Activated CD4-positive, alpha-beta T cell treated with anti-CD3 and anti-CD28 coated beads, Interleukin-2, amount 10 ng/mL, durations not matched to agents 7 days and 5 days (primary cell): ENCODE data around the gene CISTR. TPM values are rescaled to one million over a fixed set of nuclear protein-coding genes. Genes with fewer than 3 reads are reported as not detected.

Experiments
- CTCF ChIA-PET: fragments of 350-600 bp; sonication (Branson Sonifier 250); formaldehyde crosslinking; loops from one replicate; lab custom pipeline; 2021; ENCODE audit warnings: antibody characterized with exemption; lab: Charles Lee
- POLR2A ChIA-PET: fragments of 350-600 bp; sonication (Branson Sonifier 250); formaldehyde crosslinking; loops from one replicate; lab custom pipeline; 2021; ENCODE audit warnings: antibody characterized with exemption; lab: Charles Lee
- DNase-seq: peaks from one replicate; pipeline ENCODE4 v3.0.0-alpha.2; 2020
- H3K27ac Mint-ChIP-seq: one replicate; pipeline ENCODE4 v1.8.0; 2021; ENCODE audit warnings: mild to moderate bottlenecking, moderate library complexity, mixed read lengths
- H3K27me3 Mint-ChIP-seq: one replicate; pipeline ENCODE4 v1.8.0; 2021; ENCODE audit warnings: mixed read lengths
- H3K36me3 Mint-ChIP-seq: one replicate; pipeline ENCODE4 v1.8.0; 2021; ENCODE audit warnings: low read depth, mixed read lengths
- H3K4me1 Mint-ChIP-seq: one replicate; pipeline ENCODE4 v1.8.0; 2021; ENCODE audit warnings: mixed read lengths
- H3K4me3 Mint-ChIP-seq: one replicate; pipeline ENCODE4 v1.8.0; 2021; ENCODE audit warnings: mild to moderate bottlenecking, moderate library complexity, mixed read lengths
- H3K9me3 Mint-ChIP-seq: one replicate; pipeline ENCODE4 v1.8.0; 2021; ENCODE audit warnings: mixed read lengths
- total RNA-seq, 2 experiments: library from RNA; stranded (reverse); gene quantifications; one replicate each; pipeline ENCODE4 v1.2.3, GENCODE V29; 2021

Gene CISTR
- total RNA-seq: not detected

- peak within 1 kb of the TSS; percentile 32 for H3K4me3 Mint-ChIP-seq
- CTCF ChIA-PET: interaction anchor here (1.1 to 3.3 kb wide), 2 partner anchors 8 to 53 kb away, joined by 3 to 14 read pairs; no protein-coding TSS in a partner anchor
- no peaks in the 10 kb centered on the region for H3K9me3 Mint-ChIP-seq
- peaks cover 7% of the 10 kb centered on the region for H3K27me3 Mint-ChIP-seq
- DNase-seq: no peak
- POLR2A ChIA-PET: no interaction called here
- H3K27ac Mint-ChIP-seq: no peak within 1 kb of the TSS
- peaks cover 23% of the 10 kb centered on the region for H3K4me1 Mint-ChIP-seq
- H3K36me3 Mint-ChIP-seq: no peaks in the 10 kb centered on the region
These were observed at the start of gene CISTR for GRCh38 chr12:53751336-53752191. CISTR (minus strand) TSS chr12:53751979.

GRCh38 chr12:53798575-53798974 is 46.8 kb upstream of the CISTR start:
- Mint-ChIP-seq H3K4me3 (no peak overlapping the region), H3K4me1 (no peaks in the 10 kb centered on the region), H3K27me3 (peaks cover 27% of the 10 kb centered on the region), H3K9me3 (no peaks in the 10 kb centered on the region), H3K36me3 (no peaks in the 10 kb centered on the region), H3K27ac (no peak overlapping the region)
- ChIA-PET POLR2A (no interaction called here), CTCF (no interaction called here)
- DNase-seq: no peak

- ChIA-PET POLR2A (no interaction called here), CTCF (no interaction called here)
- Mint-ChIP-seq H3K4me1 (no peaks in the 10 kb centered on the region), H3K4me3 (no peak overlapping the region), H3K27me3 (peaks cover 11% of the 10 kb centered on the region), H3K36me3 (no peaks in the 10 kb centered on the region), H3K27ac (no peak overlapping the region), H3K9me3 (no peaks in the 10 kb centered on the region)
- DNase-seq: no peak
These were observed 44.1 kb upstream of the CISTR start for GRCh38 chr12:53795927-53796326.

GRCh38 chr12:53793221-53793620 is 41.4 kb upstream of the CISTR start:
- Mint-ChIP-seq H3K4me3 (no peak overlapping the region), H3K27me3 (peaks cover 11% of the 10 kb centered on the region), H3K4me1 (no peaks in the 10 kb centered on the region), H3K27ac (no peak overlapping the region), H3K36me3 (no peaks in the 10 kb centered on the region), H3K9me3 (no peaks in the 10 kb centered on the region)
- ChIA-PET POLR2A (no interaction called here), CTCF (interaction anchor here (0.6 kb wide), 1 partner anchor 162 kb away, joined by 4 read pairs; no protein-coding TSS in a partner anchor)
- DNase-seq: no peak

- ChIA-PET POLR2A (no interaction called here), CTCF (interaction anchor here (2.7 kb wide), 1 partner anchor 10 kb away, joined by 7 read pairs; no protein-coding TSS in a partner anchor)
- Mint-ChIP-seq H3K4me1 (no peaks in the 10 kb centered on the region), H3K36me3 (no peaks in the 10 kb centered on the region), H3K27me3 (peaks cover 12% of the 10 kb centered on the region), H3K4me3 (no peak overlapping the region), H3K27ac (no peak overlapping the region), H3K9me3 (no peaks in the 10 kb centered on the region)
- DNase-seq: peak; percentile 32
These were observed 40.1 kb upstream of the CISTR start for GRCh38 chr12:53791735-53792326.

- peaks cover 16% of the 10 kb centered on the region for H3K27me3 Mint-ChIP-seq
- no peak overlapping the region for H3K27ac Mint-ChIP-seq
- H3K4me1 Mint-ChIP-seq: no peaks in the 10 kb centered on the region
- H3K4me3 Mint-ChIP-seq: no peak overlapping the region
- ChIA-PET POLR2A (no interaction called here), CTCF (no interaction called here)
- no peak for DNase-seq
- no peaks in the 10 kb centered on the region for H3K9me3 Mint-ChIP-seq
- H3K36me3 Mint-ChIP-seq: no peaks in the 10 kb centered on the region
These were observed 37.8 kb upstream of the CISTR start for GRCh38 chr12:53789570-53789969.

GRCh38 chr12:53788892-53789291 is 37.1 kb upstream of the CISTR start:
- Mint-ChIP-seq H3K27me3 (peaks cover 16% of the 10 kb centered on the region), H3K27ac (no peak overlapping the region), H3K4me3 (no peak overlapping the region), H3K4me1 (no peaks in the 10 kb centered on the region), H3K36me3 (no peaks in the 10 kb centered on the region), H3K9me3 (no peaks in the 10 kb centered on the region)
- POLR2A ChIA-PET: interaction anchor here (0.6 kb wide), 1 partner anchor 178 kb away, joined by 3 read pairs; no protein-coding TSS in a partner anchor
- no peak for DNase-seq
- CTCF ChIA-PET: no interaction called here

- no peak for DNase-seq
- H3K27ac Mint-ChIP-seq: no peak overlapping the region
- CTCF ChIA-PET: no interaction called here
- peaks cover 33% of the 10 kb centered on the region for H3K27me3 Mint-ChIP-seq
- H3K4me3 Mint-ChIP-seq: no peak overlapping the region
- H3K36me3 Mint-ChIP-seq: no peaks in the 10 kb centered on the region
- H3K9me3 Mint-ChIP-seq: no peaks in the 10 kb centered on the region
- POLR2A ChIA-PET: no interaction called here
- no peaks in the 10 kb centered on the region for H3K4me1 Mint-ChIP-seq
These were observed 34.6 kb upstream of the CISTR start for GRCh38 chr12:53786411-53786810.

- H3K27me3 Mint-ChIP-seq: peaks cover 45% of the 10 kb centered on the region
- ChIA-PET POLR2A (no interaction called here), CTCF (interaction anchor here (1.7 kb wide), 1 partner anchor 27 kb away, joined by 4 read pairs; no protein-coding TSS in a partner anchor)
These were observed 33.4 kb upstream of the CISTR start for GRCh38 chr12:53785161-53785560.

GRCh38 chr12:53782093-53782703 is 30.4 kb upstream of the CISTR start:
- H3K36me3 Mint-ChIP-seq: no peaks in the 10 kb centered on the region
- DNase-seq: no peak
- ChIA-PET CTCF (interaction anchor here (1.5 to 2.5 kb wide), 2 partner anchors 9 to 39 kb away, joined by 3 to 7 read pairs; no protein-coding TSS in a partner anchor), POLR2A (no interaction called here)
- peaks cover 55% of the 10 kb centered on the region for H3K27me3 Mint-ChIP-seq
- H3K9me3 Mint-ChIP-seq: no peaks in the 10 kb centered on the region
- no peaks in the 10 kb centered on the region for H3K4me1 Mint-ChIP-seq
- H3K4me3 Mint-ChIP-seq: no peak overlapping the region
- H3K27ac Mint-ChIP-seq: no peak overlapping the region

More at GRCh38 chr12:53785161-53785560, 33.4 kb upstream of the CISTR start:
- DNase-seq: no peak
- no peaks in the 10 kb centered on the region for H3K4me1 Mint-ChIP-seq
- H3K27ac Mint-ChIP-seq: no peak overlapping the region
- H3K36me3 Mint-ChIP-seq: no peaks in the 10 kb centered on the region
- no peak overlapping the region for H3K4me3 Mint-ChIP-seq
- no peaks in the 10 kb centered on the region for H3K9me3 Mint-ChIP-seq

GRCh38 chr12:53781228-53781801 is 29.5 kb upstream of the CISTR start:
- DNase-seq: no peak
- Mint-ChIP-seq H3K4me3 (no peak overlapping the region), H3K9me3 (no peaks in the 10 kb centered on the region), H3K27me3 (peaks cover 54% of the 10 kb centered on the region), H3K27ac (no peak overlapping the region), H3K4me1 (no peaks in the 10 kb centered on the region), H3K36me3 (no peaks in the 10 kb centered on the region)
- CTCF ChIA-PET: interaction anchor here (1.5 to 2.5 kb wide), 2 partner anchors 10 to 38 kb away, joined by 3 to 7 read pairs; no protein-coding TSS in a partner anchor
- POLR2A ChIA-PET: no interaction called here

GRCh38 chr12:53780323-53780722 is 28.5 kb upstream of the CISTR start:
- DNase-seq: no peak
- H3K27me3 Mint-ChIP-seq: peaks cover 56% of the 10 kb centered on the region
- no peaks in the 10 kb centered on the region for H3K36me3 Mint-ChIP-seq
- H3K27ac Mint-ChIP-seq: no peak overlapping the region
- no peaks in the 10 kb centered on the region for H3K9me3 Mint-ChIP-seq
- CTCF ChIA-PET: interaction anchor here (0.6 kb wide), 1 partner anchor 1884 kb away, joined by 3 read pairs; no protein-coding TSS in a partner anchor
- POLR2A ChIA-PET: no interaction called here
- H3K4me3 Mint-ChIP-seq: no peak overlapping the region
- no peaks in the 10 kb centered on the region for H3K4me1 Mint-ChIP-seq
